NCI-H1105 treated with DMSO at 0.1 percent for 48 hours (cell line): ENCODE results near the gene SH3PXD2B.
"Not testable (repeated sequence)": the region's sequence is repeated elsewhere in the genome, so short reads cannot be mapped to it uniquely, and the experiment has no call there.

Experiments used
- DNase-seq: peaks from one replicate; lab custom pipeline; 2025; lab: John Stamatoyannopoulos, UW

Gene SH3PXD2B

GRCh38 chr5:172339264-172340180 is 114.8 kb downstream of the SH3PXD2B start:
- no peak for DNase-seq

GRCh38 chr5:172336676-172337285 is 117.5 kb downstream of the SH3PXD2B start:
- DNase-seq: peak; percentile 12

- peak; percentile 42 for DNase-seq
These were observed 118.1 kb downstream of the SH3PXD2B start for GRCh38 chr5:172336264-172336663.

DNA sequence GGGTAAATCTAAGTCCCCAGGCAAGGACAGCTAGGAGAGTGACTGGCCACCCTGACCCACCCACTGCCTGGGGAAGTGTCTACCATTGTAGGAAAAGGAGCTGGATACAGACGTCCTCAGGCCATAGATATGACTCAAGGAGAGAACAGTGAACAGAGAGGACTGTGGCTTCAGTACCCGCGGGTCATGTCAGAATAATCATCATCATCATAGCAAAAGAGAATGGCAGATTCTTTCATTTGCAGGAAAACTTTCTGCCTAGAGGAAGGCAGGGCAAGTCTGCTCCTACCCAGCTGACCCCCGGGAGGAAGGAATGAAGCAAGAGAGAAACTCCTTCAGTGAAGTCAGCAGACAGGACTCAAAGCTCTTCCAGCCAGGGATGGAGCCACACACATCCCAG is 118.6 kb downstream of the SH3PXD2B start:
- no peak for DNase-seq

GRCh38 chr5:172334641-172335040 is 119.7 kb downstream of the SH3PXD2B start:
- DNase-seq: no peak

- DNase-seq: no peak
These were observed 120.1 kb downstream of the SH3PXD2B start for GRCh38 chr5:172334196-172334595.

- not testable (repeated sequence) for DNase-seq
These were observed 127.4 kb downstream of the SH3PXD2B start for GRCh38 chr5:172326901-172327300.

GRCh38 chr5:172325452-172325851 is 128.9 kb downstream of the SH3PXD2B start:
- DNase-seq: no peak

- DNase-seq: no peak
These were observed 132.0 kb downstream of the SH3PXD2B start for GRCh38 chr5:172322028-172322965.

DNA sequence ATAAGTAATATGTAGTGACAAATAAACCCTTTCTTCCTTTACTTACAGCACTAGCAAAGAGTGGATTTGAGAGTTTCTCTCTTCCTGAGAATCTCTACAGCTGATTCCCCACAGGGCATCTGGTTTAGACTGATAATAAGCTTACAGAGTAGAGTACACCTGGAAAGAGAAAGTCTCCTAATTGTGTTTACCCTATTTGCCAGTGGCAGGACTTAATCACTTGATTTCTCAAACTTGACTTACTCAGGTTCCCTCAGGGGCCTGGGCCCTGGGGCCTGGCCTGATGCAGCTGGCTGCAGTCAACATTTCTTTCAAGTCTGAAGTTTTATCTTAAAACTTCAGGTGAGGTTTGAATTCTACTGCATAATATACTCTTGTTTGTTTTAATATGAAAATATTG is 132.7 kb downstream of the SH3PXD2B start:
- DNase-seq: peak; percentile 23

DNA sequence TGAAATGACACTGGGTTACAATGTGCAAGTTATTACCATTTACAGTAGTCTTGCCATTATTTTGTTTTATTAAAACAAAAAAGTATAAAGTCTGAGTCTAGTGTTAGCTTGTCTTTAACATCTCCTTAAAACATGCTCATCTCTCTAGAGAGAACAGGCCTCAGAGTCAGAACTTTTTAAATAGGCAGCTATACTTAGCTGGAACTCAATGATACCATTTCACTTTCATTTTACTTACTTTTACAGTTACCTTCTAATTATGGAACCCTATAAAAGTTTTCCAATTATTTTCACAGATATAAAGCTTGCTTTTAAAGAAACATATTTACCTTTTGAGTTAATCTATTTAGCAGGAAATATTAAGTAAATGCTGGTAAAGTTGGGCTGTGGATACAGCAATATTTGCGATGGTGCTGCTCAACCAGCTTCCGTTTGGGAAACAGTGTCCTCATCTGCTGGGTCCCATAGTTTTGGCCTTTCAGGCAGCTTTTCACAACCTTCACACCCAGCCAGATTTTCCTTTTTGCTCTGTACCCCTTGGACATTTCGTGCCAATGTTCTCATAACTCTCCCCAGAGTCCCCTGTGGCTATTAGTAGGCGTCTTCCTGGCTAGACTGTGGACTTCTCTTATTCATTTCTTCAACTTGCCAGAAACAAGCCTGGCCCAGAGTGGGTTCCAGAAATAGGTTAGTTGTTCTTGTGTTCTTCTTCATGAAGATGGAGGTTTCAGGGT is 134.4 kb downstream of the SH3PXD2B start:
- DNase-seq: no peak

- DNase-seq: no peak
These were observed 138.5 kb downstream of the SH3PXD2B start for GRCh38 chr5:172315587-172316493.

DNA sequence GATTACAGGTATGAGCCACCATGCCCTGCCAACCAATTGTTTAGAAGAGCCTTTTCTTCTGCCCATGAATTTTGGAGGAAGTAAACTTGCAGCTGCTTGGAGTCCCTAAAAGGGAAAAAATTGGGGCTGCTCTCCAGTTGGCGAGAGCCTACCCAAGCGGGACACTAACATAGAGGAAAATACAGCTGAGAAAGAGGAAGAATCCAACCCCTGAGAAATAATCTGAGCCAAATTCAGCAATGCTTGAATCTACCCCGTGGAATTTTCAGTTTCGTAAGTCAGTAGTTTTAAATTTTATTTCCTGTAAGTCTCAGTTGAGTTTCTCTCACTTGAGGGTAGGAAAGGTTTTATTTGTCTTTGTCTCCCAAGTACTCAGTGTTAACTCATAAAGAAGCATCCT is 140.4 kb downstream of the SH3PXD2B start:
- DNase-seq: no peak

DNA sequence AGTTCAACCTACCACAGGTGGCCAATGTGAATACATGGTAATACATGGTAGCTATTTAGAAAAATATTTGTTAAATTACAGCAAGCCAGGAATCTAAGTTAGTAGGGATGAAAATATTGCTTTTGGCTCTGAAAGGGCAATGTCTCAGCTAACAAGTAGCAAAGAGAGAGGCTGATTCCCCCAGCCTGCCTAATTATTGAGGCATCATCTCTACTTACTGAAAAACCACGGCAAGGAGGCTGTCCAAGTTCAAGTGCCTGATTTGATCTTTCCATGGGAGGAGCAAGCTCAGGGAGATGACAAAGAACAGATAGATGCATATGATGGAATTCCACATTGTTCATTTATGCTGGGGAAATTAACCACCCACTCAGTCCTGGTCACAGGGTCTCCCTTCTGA is 142.0 kb downstream of the SH3PXD2B start:
- no peak for DNase-seq

DNA sequence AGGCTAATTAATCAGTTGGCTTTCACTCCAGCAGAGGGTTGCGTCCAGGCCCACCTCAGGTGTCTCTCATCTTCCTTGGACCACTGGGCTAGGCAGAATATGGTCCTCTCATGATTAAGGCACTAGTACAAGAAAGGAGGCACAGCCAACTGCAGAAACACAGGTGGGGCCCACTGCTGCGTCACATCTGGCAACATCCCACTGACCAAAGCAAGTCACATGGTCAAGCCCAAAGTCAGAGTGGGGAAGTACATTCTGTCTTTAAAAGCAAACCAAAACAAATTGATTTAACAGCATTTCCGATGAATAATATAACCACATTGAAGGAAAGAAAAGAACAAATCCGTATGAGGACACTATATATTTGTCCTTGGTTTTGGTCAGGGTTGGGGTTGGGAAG is 142.7 kb downstream of the SH3PXD2B start:
- no peak for DNase-seq

GRCh38 chr5:172311026-172311425 is 143.3 kb downstream of the SH3PXD2B start:
- DNase-seq: no peak

GRCh38 chr5:172305380-172305779 is 148.9 kb downstream of the SH3PXD2B start:
- DNase-seq: no peak

DNA sequence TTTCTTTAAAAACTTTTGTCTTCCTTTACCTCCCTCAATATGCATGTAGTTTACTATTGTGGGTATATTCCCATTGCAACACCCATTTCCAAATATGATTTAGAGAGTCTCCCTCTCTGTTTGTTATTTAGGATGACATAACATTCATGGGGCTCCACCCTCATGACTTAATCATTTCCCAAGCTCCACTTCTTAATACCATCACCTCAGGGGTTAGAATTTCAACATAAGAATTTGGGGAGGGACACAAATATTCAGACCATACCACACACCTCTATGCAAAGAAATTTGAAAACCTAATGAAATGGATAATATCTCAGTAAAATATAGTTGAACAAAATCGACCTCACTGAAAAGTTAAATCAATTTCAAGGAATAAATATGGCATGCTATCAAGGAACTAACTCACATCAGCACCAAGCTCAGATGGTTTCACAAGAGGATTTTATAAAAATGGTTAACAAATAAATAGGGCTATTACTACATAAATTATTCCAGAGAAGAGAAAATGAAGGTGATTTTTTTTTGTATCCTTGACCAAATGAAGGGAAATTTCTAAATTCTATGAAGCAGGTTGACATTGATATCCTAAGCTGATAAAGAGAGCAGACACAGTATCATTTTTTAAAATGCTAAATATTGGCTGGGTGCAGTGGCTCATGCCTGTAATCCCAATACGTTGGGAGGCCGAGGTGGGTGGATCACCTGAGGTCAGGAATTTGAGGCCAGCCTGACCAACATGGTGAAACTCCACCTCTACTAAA is 150.6 kb downstream of the SH3PXD2B start:
- DNase-seq: no peak

GRCh38 chr5:172303162-172303561 is 151.2 kb downstream of the SH3PXD2B start:
- no peak for DNase-seq
